ENCODE measurements around the gene DTX2. TPM values are rescaled to one million over a fixed set of nuclear protein-coding genes. Genes with fewer than 3 reads are reported as not detected.
"Not testable (repeated sequence)": the region's sequence is repeated elsewhere in the genome, so short reads cannot be mapped to it uniquely, and the experiment has no call there.

The DTX2 gene
- total and polyA plus RNA-seq, 2 donors (not counting 1 experiment from before 2014, with no cell fraction given) = 36.4 to 66.9 TPM

DNA sequence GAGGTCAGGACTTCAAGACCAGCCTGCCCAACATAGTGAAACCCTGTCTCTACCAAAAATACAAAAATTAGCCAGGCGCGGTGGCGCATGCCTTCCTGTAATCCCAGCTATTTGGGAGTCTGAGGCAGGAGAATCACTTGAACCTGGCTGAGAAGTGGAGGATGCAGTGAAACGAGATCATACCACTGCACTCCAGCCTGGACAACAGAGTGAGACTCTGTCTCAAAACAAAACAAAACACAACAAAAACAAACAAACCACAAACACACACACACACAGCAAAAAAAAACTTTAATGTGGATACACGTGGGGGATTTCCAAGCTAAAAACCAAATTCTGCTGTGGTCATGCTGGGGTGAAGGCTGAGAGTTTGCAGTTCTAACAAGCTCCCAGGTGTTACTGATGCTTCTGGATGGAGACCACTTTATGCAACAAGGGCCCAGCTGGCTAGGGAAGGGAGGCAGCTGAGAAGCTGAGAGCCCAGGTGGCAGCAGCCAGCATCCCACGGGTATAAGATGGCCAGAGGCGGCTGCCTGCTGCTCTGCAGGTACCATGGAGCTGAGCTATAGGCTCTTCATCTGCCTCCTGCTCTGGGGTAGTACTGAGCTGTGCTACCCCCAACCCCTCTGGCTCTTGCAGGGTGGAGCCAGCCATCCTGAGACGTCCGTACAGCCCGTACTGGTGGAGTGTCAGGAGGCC, 36.9 kb upstream of the DTX2 start, which contains the start of gene ZP3:
Gene ZP3 (plus strand): TSS at position 538 of the 699 bp plus-strand sequence. CDS start 15 bp downstream, at position 553.
- WGBS (ENCODE audit: insufficient coverage) = 78% methylated on average over 6 of the region's 10 CpGs
- H2AFZ ChIP-seq (ENCODE audit: insufficient read depth, low read depth, low read length, poor library complexity, severe bottlenecking) = no peak within 1 kb of the TSS
- no peaks in the 10 kb centered on the region for H3K4me1 ChIP-seq (ENCODE audit: control insufficient read depth in 2 of 2, insufficient read depth in 2 of 2, low read length in 2 of 2)
- no peaks in the 10 kb centered on the region for H3K9me3 ChIP-seq (ENCODE audit: control extremely low read depth in 1 of 3, control insufficient read depth in 2 of 3, insufficient read depth in 1 of 3, low read length in 2 of 3)
- TF ChIP-seq, protein P1, sequence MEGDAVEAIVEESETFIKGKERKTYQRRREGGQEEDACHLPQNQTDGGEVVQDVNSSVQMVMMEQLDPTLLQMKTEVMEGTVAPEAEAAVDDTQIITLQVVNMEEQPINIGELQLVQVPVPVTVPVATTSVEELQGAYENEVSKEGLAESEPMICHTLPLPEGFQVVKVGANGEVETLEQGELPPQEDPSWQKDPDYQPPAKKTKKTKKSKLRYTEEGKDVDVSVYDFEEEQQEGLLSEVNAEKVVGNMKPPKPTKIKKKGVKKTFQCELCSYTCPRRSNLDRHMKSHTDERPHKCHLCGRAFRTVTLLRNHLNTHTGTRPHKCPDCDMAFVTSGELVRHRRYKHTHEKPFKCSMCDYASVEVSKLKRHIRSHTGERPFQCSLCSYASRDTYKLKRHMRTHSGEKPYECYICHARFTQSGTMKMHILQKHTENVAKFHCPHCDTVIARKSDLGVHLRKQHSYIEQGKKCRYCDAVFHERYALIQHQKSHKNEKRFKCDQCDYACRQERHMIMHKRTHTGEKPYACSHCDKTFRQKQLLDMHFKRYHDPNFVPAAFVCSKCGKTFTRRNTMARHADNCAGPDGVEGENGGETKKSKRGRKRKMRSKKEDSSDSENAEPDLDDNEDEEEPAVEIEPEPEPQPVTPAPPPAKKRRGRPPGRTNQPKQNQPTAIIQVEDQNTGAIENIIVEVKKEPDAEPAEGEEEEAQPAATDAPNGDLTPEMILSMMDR (IDR thresholded peaks at IDR 0.05) = no peak
- no peak for TF ChIP-seq EZH2 (IDR thresholded peaks at IDR 0.05; ENCODE audit: borderline replicate concordance, insufficient read depth, low read depth, low read length, poor library complexity, severe bottlenecking)
- CTCF ChIA-PET = no interaction called here
- H4K20me1 ChIP-seq (ENCODE audit: control insufficient read depth, insufficient read depth, low read length, poor library complexity, severe bottlenecking) = no peaks in the 10 kb centered on the region
- intact Hi-C loops (cut with micrococcal nuclease) = no loop called here
- H3K36me3 ChIP-seq (replicated peaks in 1 of 2; ENCODE audit: control extremely low read depth in 1 of 2, control insufficient read depth in 1 of 2, extremely low read depth in 1 of 2, insufficient read depth in 2 of 2, low read length in 1 of 2) = no peaks in the 10 kb centered on the region
- H3K79me2 ChIP-seq (ENCODE audit: control insufficient read depth, insufficient read depth, low read length) = no peaks in the 10 kb centered on the region
- Mint-ChIP-seq H3K27ac (no peak within 1 kb of the TSS), H3K27me3 (peaks cover 9% of the 10 kb centered on the region), H3K4me1 (no peaks in the 10 kb centered on the region), H3K4me3 (no peak within 1 kb of the TSS), H3K9me3 (ENCODE audit: insufficient read depth) (no peaks in the 10 kb centered on the region)
- no peak within 1 kb of the TSS for H3K27ac ChIP-seq (ENCODE audit: low read length in 2 of 2)
- no peak for ATAC-seq (ENCODE audit: low read depth)
- H3K4me3 ChIP-seq (ENCODE audit: control extremely low read depth in 1 of 5, extremely low read depth in 1 of 5, insufficient read depth in 1 of 5, low read depth in 2 of 5, low read length in 4 of 5) = no peak within 1 kb of the TSS
- no peak for DNase-seq
- POLR2A ChIA-PET = no interaction called here
- no peak within 1 kb of the TSS for H3K9ac ChIP-seq (ENCODE audit: low read length)
- no peak within 1 kb of the TSS for H3K4me2 ChIP-seq (replicated peaks; ENCODE audit: low read depth, low read length, poor library complexity, severe bottlenecking)
- H3K27me3 ChIP-seq (replicated peaks in 1 of 4; ENCODE audit: control extremely low read depth in 1 of 4, control insufficient read depth in 3 of 4, insufficient read depth in 4 of 4, low read length in 3 of 4) = no peaks in the 10 kb centered on the region

DNA sequence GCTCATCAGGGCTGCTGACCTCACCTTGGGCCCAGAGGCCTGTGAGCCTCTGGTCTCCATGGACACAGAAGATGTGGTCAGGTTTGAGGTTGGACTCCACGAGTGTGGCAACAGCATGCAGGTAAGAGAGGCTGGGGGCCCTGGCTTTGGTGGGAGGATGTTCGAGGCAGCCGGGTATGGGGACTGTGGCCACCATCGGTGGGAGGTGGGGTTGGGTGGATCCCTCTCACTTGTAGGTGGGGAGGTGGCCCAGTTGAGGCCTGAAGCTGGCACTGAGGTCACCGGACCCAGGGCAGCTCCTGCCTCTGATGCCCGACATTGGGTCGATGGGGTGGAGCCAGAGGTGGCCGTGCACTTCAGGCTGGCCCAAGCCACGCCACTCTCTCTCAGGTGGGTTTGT, 36.4 kb upstream of the DTX2 start:
- H3K4me3 Mint-ChIP-seq = no peak overlapping the region
- H3K27ac Mint-ChIP-seq = no peak overlapping the region
- no peak overlapping the region for H3K27ac ChIP-seq (ENCODE audit: low read length in 2 of 2)
- intact Hi-C loops (cut with micrococcal nuclease) = no loop called here
- no peaks in the 10 kb centered on the region for H3K4me1 ChIP-seq (ENCODE audit: control insufficient read depth in 2 of 2, insufficient read depth in 2 of 2, low read length in 2 of 2)
- no peak overlapping the region for H3K4me2 ChIP-seq (replicated peaks; ENCODE audit: low read depth, low read length, poor library complexity, severe bottlenecking)
- H3K4me3 ChIP-seq (ENCODE audit: control extremely low read depth in 1 of 5, extremely low read depth in 1 of 5, insufficient read depth in 1 of 5, low read depth in 2 of 5, low read length in 4 of 5) = no peak overlapping the region
- H4K20me1 ChIP-seq (ENCODE audit: control insufficient read depth, insufficient read depth, low read length, poor library complexity, severe bottlenecking) = no peaks in the 10 kb centered on the region
- H3K79me2 ChIP-seq (ENCODE audit: control insufficient read depth, insufficient read depth, low read length) = no peaks in the 10 kb centered on the region
- POLR2A ChIA-PET = no interaction called here
- no peak for TF ChIP-seq EZH2 (IDR thresholded peaks at IDR 0.05; ENCODE audit: borderline replicate concordance, insufficient read depth, low read depth, low read length, poor library complexity, severe bottlenecking)
- TF ChIP-seq, protein P1 (IDR thresholded peaks at IDR 0.05) = no peak
- no peaks in the 10 kb centered on the region for H3K9me3 Mint-ChIP-seq (ENCODE audit: insufficient read depth)
- H3K27me3 ChIP-seq (replicated peaks in 1 of 4; ENCODE audit: control extremely low read depth in 1 of 4, control insufficient read depth in 3 of 4, insufficient read depth in 4 of 4, low read length in 3 of 4) = no peaks in the 10 kb centered on the region
- WGBS (ENCODE audit: insufficient coverage) = 91% methylated on average over 8 of the region's 9 CpGs
- DNase-seq (no peak), ATAC-seq (ENCODE audit: low read depth) (no peak)
- CTCF ChIA-PET = no interaction called here
- no peak overlapping the region for H3K9ac ChIP-seq (ENCODE audit: low read length)
- H3K27me3 Mint-ChIP-seq = peaks cover 7% of the 10 kb centered on the region
- no peak overlapping the region for H2AFZ ChIP-seq (ENCODE audit: insufficient read depth, low read depth, low read length, poor library complexity, severe bottlenecking)
- no peaks in the 10 kb centered on the region for H3K4me1 Mint-ChIP-seq
- no peaks in the 10 kb centered on the region for H3K9me3 ChIP-seq (ENCODE audit: control extremely low read depth in 1 of 3, control insufficient read depth in 2 of 3, insufficient read depth in 1 of 3, low read length in 2 of 3)
- H3K36me3 ChIP-seq (replicated peaks in 1 of 2; ENCODE audit: control extremely low read depth in 1 of 2, control insufficient read depth in 1 of 2, extremely low read depth in 1 of 2, insufficient read depth in 2 of 2, low read length in 1 of 2) = no peaks in the 10 kb centered on the region

DNA sequence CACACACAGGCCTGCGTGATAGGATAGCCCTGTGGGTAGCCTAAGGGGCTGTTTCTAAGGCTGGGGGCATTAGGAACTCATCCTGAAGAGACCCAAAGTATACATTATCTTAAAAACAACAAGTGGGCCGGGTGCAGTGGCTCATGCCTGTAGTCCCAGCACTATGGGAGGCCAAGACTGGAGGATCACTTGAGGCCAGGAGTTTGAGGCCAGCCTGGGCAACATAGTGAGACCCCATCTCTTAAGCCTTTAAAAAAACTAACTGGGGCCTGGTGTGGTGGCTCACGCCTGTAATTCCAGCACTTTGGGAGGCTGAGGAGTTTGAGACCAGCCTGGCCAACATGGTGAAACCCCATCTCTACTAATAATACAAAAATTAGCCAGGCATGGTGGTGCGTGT, 36.0 kb upstream of the DTX2 start:
- H3K9me3 ChIP-seq (ENCODE audit: control extremely low read depth in 1 of 3, control insufficient read depth in 2 of 3, insufficient read depth in 1 of 3, low read length in 2 of 3); H3K27ac ChIP-seq (ENCODE audit: low read length in 2 of 2); H3K9ac ChIP-seq (ENCODE audit: low read length); H3K4me1 Mint-ChIP-seq; H3K27ac Mint-ChIP-seq; POLR2A ChIA-PET; H3K36me3 ChIP-seq (replicated peaks in 1 of 2; ENCODE audit: control extremely low read depth in 1 of 2, control insufficient read depth in 1 of 2, extremely low read depth in 1 of 2, insufficient read depth in 2 of 2, low read length in 1 of 2); H3K9me3 Mint-ChIP-seq (ENCODE audit: insufficient read depth); H3K4me3 ChIP-seq (ENCODE audit: control extremely low read depth in 1 of 5, extremely low read depth in 1 of 5, insufficient read depth in 1 of 5, low read depth in 2 of 5, low read length in 4 of 5); H4K20me1 ChIP-seq (ENCODE audit: control insufficient read depth, insufficient read depth, low read length, poor library complexity, severe bottlenecking); H3K27me3 ChIP-seq (replicated peaks in 1 of 4; ENCODE audit: control extremely low read depth in 1 of 4, control insufficient read depth in 3 of 4, insufficient read depth in 4 of 4, low read length in 3 of 4); CTCF ChIA-PET; H3K27me3 Mint-ChIP-seq; DNase-seq; H3K4me3 Mint-ChIP-seq; H3K4me1 ChIP-seq (ENCODE audit: control insufficient read depth in 2 of 2, insufficient read depth in 2 of 2, low read length in 2 of 2); ATAC-seq (ENCODE audit: low read depth); H3K79me2 ChIP-seq (ENCODE audit: control insufficient read depth, insufficient read depth, low read length); H2AFZ ChIP-seq (ENCODE audit: insufficient read depth, low read depth, low read length, poor library complexity, severe bottlenecking); H3K4me2 ChIP-seq (replicated peaks; ENCODE audit: low read depth, low read length, poor library complexity, severe bottlenecking); intact Hi-C loops (cut with micrococcal nuclease): not testable (repeated sequence)
- WGBS (ENCODE audit: insufficient coverage) = 100% methylated on average over 2 of the region's 4 CpGs

Data from B cell (primary cell).